K562 (cell line): ENCODE results near the gene ZBTB32. TPM values are rescaled to one million over a fixed set of nuclear protein-coding genes. Genes with fewer than 3 reads are reported as not detected.
A peak's percentile ranks its signal among the peaks of the same experiment; 100 is the strongest.

Experiments used
- ATAC-seq: fragments of 200-7000 bp; cut with Tn5 transposase; 3 replicates; pipeline ENCODE4 v1.9.1; 2020; ENCODE audit warnings: moderate library complexity
- BruUV-seq: library from RNA; stranded (reverse); fragments of 400-500 nt; replicated peaks from 2 replicates; lab custom pipeline; 2021; lab: Mats Ljungman, UMichigan
- CTCF ChIA-PET: fragments of 300-600 bp; formaldehyde crosslinking; extraction: SDS; loops from one replicate; lab custom pipeline; 2021; ENCODE audit warnings: low intra/inter-chr PET ratio; lab: Yijun Ruan, JAX
- POLR2A ChIA-PET: fragments of 300-600, 350-650 bp; sonication (Branson Sonifier 250); formaldehyde crosslinking; extraction: SDS; loops from one replicate; lab custom pipeline; 2021; ENCODE audit warnings: antibody characterized with exemption, inconsistent platforms; lab: Yijun Ruan, JAX
- DNase-seq, 4 experiments: peaks; one replicate each; pipeline versions ENCODE4 v3.0.0 to v3.0.0-alpha.2; 2011 to 2018; ENCODE audit warnings: low spot score in 3 of 4, mixed read lengths in 3 of 4; ENCODE audit errors: extremely low read depth in 1 of 4
- FAIRE-seq: peaks from 2 replicates; lab custom pipeline; 2011; peaks lifted over from hg19 to GRCh38; lab: Jason Lieb, UNC
- H2AFZ ChIP-seq: 2 replicates; pipeline ENCODE4 v1.6.0; 2011; ENCODE audit warnings: low read depth, low read length, control low read depth, inconsistent platforms
- H3K27ac ChIP-seq: fragments of 200-600 bp; 3 replicates; pipeline ENCODE4 v1.8.0; 2011; ENCODE audit warnings: low read depth, mild to moderate bottlenecking, control low read depth, inconsistent platforms, low read length, moderate library complexity, mixed read lengths; ENCODE audit errors: extremely low read depth
- H3K27me3 ChIP-seq, 2 experiments: fragments of 300-600 bp in 1 of 2; 2 replicates in 1 of 2; 3 replicates in 1 of 2; pipeline versions ENCODE4 v1.6.0 to v1.8.0; 2011; ENCODE audit warnings: inconsistent platforms in 2 of 2, low read length in 2 of 2, mild to moderate bottlenecking in 1 of 2, mixed read lengths in 1 of 2, moderate library complexity in 1 of 2; ENCODE audit not compliant: control insufficient read depth in 2 of 2, insufficient read depth in 2 of 2
- H3K36me3 ChIP-seq: fragments of 300-600 bp; 3 replicates; pipeline ENCODE4 v1.8.0; 2011; ENCODE audit warnings: mild to moderate bottlenecking, low read length, inconsistent platforms; ENCODE audit not compliant: control insufficient read depth, insufficient read depth
- H3K4me1 ChIP-seq, 2 experiments: fragments of 200-600 bp in 1 of 2; replicated peaks in 1 of 2; 2 replicates in 1 of 2; 3 replicates in 1 of 2; pipeline versions ENCODE4 v1.5.1 to v1.8.0; 2011; ENCODE audit warnings: inconsistent platforms in 2 of 2, low read length in 2 of 2, mild to moderate bottlenecking in 1 of 2, mixed read lengths in 1 of 2, moderate library complexity in 1 of 2; ENCODE audit not compliant: control insufficient read depth in 2 of 2, insufficient read depth in 2 of 2
- H3K4me2 ChIP-seq: 2 replicates; pipeline ENCODE4 v1.6.1; 2011; ENCODE audit warnings: low read length, control low read depth, inconsistent platforms, mixed read lengths; ENCODE audit not compliant: insufficient read depth
- H3K4me3 ChIP-seq: fragments of 200-600 bp; sonication (generic), shearing (Covaris generic); 2 replicates; pipeline ENCODE4 v1.5.1; 2016; ENCODE audit warnings: control low read depth, inconsistent platforms
- H3K79me2 ChIP-seq: fragments of 200-600 bp; 3 replicates; pipeline ENCODE4 v1.8.0; 2011; ENCODE audit warnings: low read length, inconsistent platforms; ENCODE audit not compliant: control insufficient read depth, insufficient read depth
- H3K9ac ChIP-seq, 2 experiments: 2 replicates each; pipeline versions ENCODE4 v1.6.0 to v1.6.1; 2011; ENCODE audit warnings: low read depth in 2 of 2, low read length in 2 of 2, control low read depth in 1 of 2, inconsistent platforms in 1 of 2, mild to moderate bottlenecking in 1 of 2, mixed read lengths in 1 of 2; ENCODE audit not compliant: insufficient read depth in 1 of 2
- H3K9me1 ChIP-seq: one replicate; pipeline ENCODE4 v1.6.0; 2011; ENCODE audit warnings: inconsistent platforms, mild to moderate bottlenecking, low read length, moderate library complexity; ENCODE audit not compliant: control insufficient read depth, insufficient read depth
- H3K9me3 ChIP-seq: replicated peaks from 2 replicates; pipeline ENCODE4 v1.5.1; 2011; ENCODE audit warnings: low read depth, low read length, inconsistent platforms; ENCODE audit not compliant: control insufficient read depth, insufficient read depth
- H4K20me1 ChIP-seq: replicated peaks from 2 replicates; pipeline ENCODE4 v1.6.1; 2011; ENCODE audit warnings: low read length, inconsistent platforms, mixed read lengths; ENCODE audit not compliant: control insufficient read depth, insufficient read depth
- CREB1 ChIP-seq, 2 experiments: sonication (generic) in 1 of 2; formaldehyde crosslinking in 1 of 2; IDR thresholded peaks; 2 replicates each; pipeline versions ENCODE4 v1.6.1 to v1.8.0; 2012 to 2022; ENCODE audit warnings: inconsistent platforms in 1 of 2, mild to moderate bottlenecking in 1 of 2, missing genetic modification reagents in 1 of 2, moderate library complexity in 1 of 2
- CTBP1 ChIP-seq: fragments of 450-650 bp; IDR thresholded peaks from 2 replicates; pipeline ENCODE4 v1.6.1; 2016; ENCODE audit warnings: borderline replicate concordance
- FOXK2 ChIP-seq, 2 experiments: fragments of 450-650 bp; IDR thresholded peaks in 1 of 2; conservative IDR thresholded peaks in 1 of 2; 2 replicates each; pipeline ENCODE4 v1.6.1; 2016; ENCODE audit warnings: low read depth in 2 of 2, mild to moderate bottlenecking in 1 of 2
- GABPA ChIP-seq: fragments of 200-800 bp; sonication (Bioruptor generic); conservative IDR thresholded peaks from 2 replicates; pipeline ENCODE4 v1.6.1; 2016; ENCODE audit warnings: low read depth, missing genetic modification characterization, missing compliant biosample characterization
- GTF2E2 ChIP-seq: fragments of 200-800 bp; sonication (Bioruptor generic); IDR thresholded peaks from 2 replicates; pipeline ENCODE4 v1.6.1; 2016; ENCODE audit warnings: missing genetic modification characterization, missing compliant biosample characterization
- HNRNPK ChIP-seq: fragments of 200-400 bp; formaldehyde crosslinking; IDR thresholded peaks from one replicate; pipeline ENCODE4 v1.6.1; 2018; ENCODE audit warnings: mild to moderate bottlenecking, low read depth, low read length; ENCODE audit not compliant: poor library complexity, severe bottlenecking
- MXI1 ChIP-seq: IDR thresholded peaks from 2 replicates; pipeline ENCODE4 v1.6.1; 2011; ENCODE audit warnings: low read depth, mild to moderate bottlenecking, improper control_type of control experiment, low read length
- NFRKB ChIP-seq: fragments of 450-650 bp; IDR thresholded peaks from 2 replicates; pipeline ENCODE4 v1.6.1; 2016; ENCODE audit warnings: low read depth
- NR4A1 ChIP-seq, 2 experiments: fragments of 250-450 bp in 1 of 2; fragments of 450-650 bp in 1 of 2; sonication (Bioruptor Pico) in 1 of 2; IDR thresholded peaks; 2 replicates each; pipeline versions ENCODE4 v1.4.0 to v1.6.1; 2016 to 2020; ENCODE audit warnings: mild to moderate bottlenecking in 2 of 2, missing compliant biosample characterization in 1 of 2, missing genetic modification characterization in 1 of 2, moderate library complexity in 1 of 2
- PCBP1 ChIP-seq: fragments of 200-400 bp; formaldehyde crosslinking; IDR thresholded peaks from 2 replicates; pipeline ENCODE4 v1.6.1; 2018; ENCODE audit warnings: mild to moderate bottlenecking, low read depth, low read length; ENCODE audit not compliant: poor library complexity, severe bottlenecking
- RNF2 ChIP-seq: sonication (generic); IDR thresholded peaks from 2 replicates; pipeline ENCODE4 v1.6.1; 2016
- SIN3A ChIP-seq, 2 experiments: fragments of 150-350 bp in 1 of 2; IDR thresholded peaks; 2 replicates each; pipeline ENCODE4 v1.6.1; 2011 to 2016; ENCODE audit warnings: borderline replicate concordance in 2 of 2, low read depth in 2 of 2, low read length in 2 of 2, mild to moderate bottlenecking in 2 of 2, moderate library complexity in 2 of 2; ENCODE audit not compliant: control insufficient read depth in 1 of 2
- SIX5 ChIP-seq, 2 experiments: IDR thresholded peaks; 2 replicates each; pipeline ENCODE4 v1.6.1; 2011; ENCODE audit warnings: low read length in 2 of 2, borderline replicate concordance in 1 of 2, low read depth in 1 of 2, mild to moderate bottlenecking in 1 of 2, moderate library complexity in 1 of 2; ENCODE audit not compliant: insufficient read depth in 1 of 2
- SUPT5H ChIP-seq: fragments of 450-650 bp; IDR thresholded peaks from 2 replicates; pipeline ENCODE4 v1.6.1; 2016
- TCF7 ChIP-seq: sonication (generic); IDR thresholded peaks from 2 replicates; pipeline ENCODE4 v1.6.1; 2016; ENCODE audit warnings: antibody characterized with exemption, borderline replicate concordance
- YY1 ChIP-seq, 3 experiments: IDR thresholded peaks; 2 replicates each; pipeline ENCODE4 v1.6.1; 2011; ENCODE audit warnings: low read length in 2 of 3, mild to moderate bottlenecking in 2 of 3, moderate library complexity in 2 of 3, borderline replicate concordance in 1 of 3, control low read depth in 1 of 3, low read depth in 1 of 3; ENCODE audit not compliant: insufficient read depth in 3 of 3, insufficient replicate concordance in 2 of 3, control insufficient read depth in 1 of 3, insufficient read length in 1 of 3; ENCODE audit errors: extremely low read depth in 1 of 3
- ZNF766 ChIP-seq: fragments of 200-800 bp; sonication (Bioruptor generic); conservative IDR thresholded peaks from 2 replicates; pipeline ENCODE4 v1.6.1; 2016; ENCODE audit warnings: missing genetic modification characterization, missing compliant biosample characterization
- WGBS: fragments of 100-300 bp; shearing (Covaris generic); methylation state at CpG from one replicate; pipeline ENCODE4 v1.1.6; 2016; ENCODE audit warnings: low coverage, mixed read lengths; ENCODE audit not compliant: insufficient coverage; ENCODE audit errors: missing lambda C conversion rate; 5-methylcytosine and 5-hydroxymethylcytosine counted together
- in situ Hi-C: fragments of 300-500 bp; cut with MboI; formaldehyde crosslinking; loops from 4 replicates; pipeline ENCODE4 v1.15.0; 2018; ENCODE audit warnings: inconsistent platforms, mixed read lengths
- intact Hi-C: fragments of 100-400 bp; cut with micrococcal nuclease; formaldehyde crosslinking; loops from 2 replicates; pipeline ENCODE4 v1.14.2; 2022
- polyA plus RNA-seq, 8 experiments: library from polyadenylated mRNA; depleted of rRNA in 4 of 8; stranded (reverse) in 5 of 8; unstranded in 3 of 8; fragments of >200 nt; fragmentation: Nextera tagmentation in 2 of 8; fragmentation: Illumina TruSeq in 1 of 8; extraction: Ambion mirVana in 2 of 8; extraction: Trizol in 1 of 8; gene quantifications; 2 replicates each; pipeline versions ENCODE4 v1.2.1 to v1.2.3, GENCODE V29; 2011 to 2014; ENCODE audit warnings: inconsistent platforms in 1 of 8, missing spikeins in 1 of 8
- total RNA-seq, 7 experiments: library from RNA; depleted of rRNA in 6 of 7; stranded (reverse); fragments of >200 nt in 6 of 7; fragmentation: Illumina TruSeq in 2 of 7; extraction: Trizol in 2 of 7; gene quantifications; 2 replicates each; pipeline versions ENCODE4 v1.2.1 to v1.2.3, GENCODE V29; 2011 to 2021; ENCODE audit warnings: low replicate concordance in 1 of 7
- TF ChIP-seq, protein P1 (sequence below): fragments of 450-650 bp; IDR thresholded peaks from 2 replicates; pipeline ENCODE4 v1.6.1; 2016; ENCODE audit warnings: low read depth, mild to moderate bottlenecking, moderate library complexity

The ZBTB32 gene
- total and polyA plus RNA-seq, 9 of the 15 experiments (the other 6 are each of a cell fraction or from before 2014, with no cell fraction given), result 0.20 TPM; not detected in 8

DNA sequence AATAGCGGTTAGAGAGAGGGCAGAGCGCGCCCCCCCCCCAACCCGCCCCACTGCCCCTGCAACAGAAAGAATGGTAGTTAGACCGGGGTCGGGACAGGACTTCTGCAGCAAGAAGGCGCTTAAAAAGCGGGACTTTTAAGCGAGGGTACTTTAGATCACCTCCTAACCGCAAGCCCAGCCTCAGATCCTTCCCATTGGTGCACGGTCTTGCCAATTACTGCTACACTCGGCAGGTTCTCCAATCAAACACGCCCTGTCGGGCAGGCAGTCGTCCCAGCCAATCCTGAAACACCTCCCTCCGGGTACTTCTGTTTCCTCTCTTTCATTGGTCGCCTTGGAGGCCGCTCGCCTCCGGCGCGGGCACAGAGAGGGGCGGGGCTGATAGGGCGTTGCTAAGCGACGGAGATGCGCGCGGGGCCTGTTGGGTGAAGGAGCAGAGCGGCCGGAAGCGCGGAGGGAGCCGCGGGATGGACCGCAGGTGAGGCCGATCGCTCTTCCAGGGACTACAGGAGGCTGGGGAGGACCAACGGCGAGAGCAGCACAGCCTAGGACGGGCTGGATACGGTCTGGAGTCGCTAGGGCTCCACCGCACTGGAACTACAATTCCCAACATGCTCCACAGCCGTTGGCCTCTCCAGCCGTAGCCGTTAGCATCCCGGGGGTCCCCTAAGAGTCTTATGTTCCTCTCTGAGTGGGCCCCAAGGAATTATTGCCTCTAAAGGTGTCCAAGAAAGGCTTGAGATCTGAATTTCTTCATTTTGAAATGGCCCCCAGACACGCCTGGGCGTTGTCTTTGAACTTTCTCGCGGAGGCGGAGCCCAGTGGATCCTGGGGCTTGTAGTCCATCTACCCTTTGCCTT lies 53.6 kb downstream of the ZBTB32 start, which contains the start of gene PROSER3:
Gene PROSER3 (plus strand): TSS at position 428 of the 860 bp plus-strand sequence. CDS start 40 bp downstream, at position 468.
- in situ Hi-C loops (no loop called here), intact Hi-C loops (no loop called here)
- FAIRE-seq (peak; percentile 100), DNase-seq (peak; percentile 96 to 99 (median 98)), ATAC-seq (peak; percentile 98)
- peak within 1 kb of the TSS; percentile 93 to 97 for H3K9ac ChIP-seq
- peak within 1 kb of the TSS; percentile 80 for H3K4me3 ChIP-seq
- H3K27ac ChIP-seq, result peak within 1 kb of the TSS; percentile 96
- POLR2A ChIA-PET, result interaction anchor here (0.6 to 2.2 kb wide), 5 partner anchors 10 to 435 kb away, joined by 3 to 12 read pairs (median 3); partner anchors contain the start of genes LIN37, PSENEN and U2AF1L4
- BruUV-seq, result TSS peak; percentile 78
- WGBS, result 2% methylated on average over 49 of the region's 53 CpGs
- peak within 1 kb of the TSS; percentile 85 for H3K4me2 ChIP-seq
- H3K9me3 ChIP-seq, result no peaks in the 10 kb centered on the region; the same call in 1 of the 2 replicates
- H4K20me1 ChIP-seq, result no peaks in the 10 kb centered on the region; the same call in 1 of the 2 replicates
- H2AFZ ChIP-seq, result peak within 1 kb of the TSS; percentile 90
- peaks cover 36% of the 10 kb centered on the region; the same call in 2 of the 3 replicates for H3K36me3 ChIP-seq
- no peaks in the 10 kb centered on the region for H3K9me1 ChIP-seq
- peaks cover 17% of the 10 kb centered on the region for H3K79me2 ChIP-seq
- CTCF ChIA-PET, result no interaction called here
- no peaks in the 10 kb centered on the region for H3K27me3 ChIP-seq
- peaks cover 13 to 37% of the 10 kb centered on the region in 2 experiments for H3K4me1 ChIP-seq
- TF ChIP-seq CREB1 (IDR thresholded peaks at IDR 0.05), result 0 out of 2 replicates have a peak, but pooled peaks have one; percentile 3
- peak; percentile 59 for TF ChIP-seq CREB1 (CRISPR knock-in tag; IDR thresholded peaks at IDR 0.05)
- TF ChIP-seq GTF2E2, result peak; percentile 91
- no peak for TF ChIP-seq HNRNPK
- TF ChIP-seq GABPA (tag), result peak; percentile 88
- TF ChIP-seq SIX5 (IDR thresholded peaks at IDR 0.05; ENCODE audit: borderline replicate concordance in 1 of 2, insufficient read depth in 1 of 2, low read depth in 1 of 2, low read length in 2 of 2), result peak; percentile 58 to 66; a peak in 3 of 4 replicates
- peak in 2 of 3 experiments; percentile 62 to 89 for TF ChIP-seq YY1 (IDR thresholded peaks at IDR 0.05; ENCODE audit: borderline replicate concordance in 1 of 3, control insufficient read depth in 1 of 3, extremely low read depth in 1 of 3, insufficient read depth in 3 of 3, insufficient read length in 1 of 3, insufficient replicate concordance in 2 of 3, low read depth in 1 of 3, low read length in 2 of 3)
- 0 out of 4 replicates have a peak, but pooled peaks of 1 of the 2 experiments have one; percentile 38 for TF ChIP-seq FOXK2 (conservative IDR thresholded peaks at IDR 0.05 in 1 of 2, IDR thresholded peaks at IDR 0.05 in 1 of 2; ENCODE audit: low read depth in 2 of 2)
- peak; percentile 33 for TF ChIP-seq PCBP1
- peak; percentile 82 for TF ChIP-seq SUPT5H
- TF ChIP-seq, protein P1, sequence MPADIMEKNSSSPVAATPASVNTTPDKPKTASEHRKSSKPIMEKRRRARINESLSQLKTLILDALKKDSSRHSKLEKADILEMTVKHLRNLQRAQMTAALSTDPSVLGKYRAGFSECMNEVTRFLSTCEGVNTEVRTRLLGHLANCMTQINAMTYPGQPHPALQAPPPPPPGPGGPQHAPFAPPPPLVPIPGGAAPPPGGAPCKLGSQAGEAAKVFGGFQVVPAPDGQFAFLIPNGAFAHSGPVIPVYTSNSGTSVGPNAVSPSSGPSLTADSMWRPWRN, result peak; percentile 23; the same call in 1 of the 2 replicates
- 0 out of 2 replicates have a peak, but pooled peaks have one; percentile 26 for TF ChIP-seq RNF2
- TF ChIP-seq SIN3A (IDR thresholded peaks at IDR 0.05; ENCODE audit: borderline replicate concordance in 2 of 2, control insufficient read depth in 1 of 2, low read depth in 2 of 2, low read length in 2 of 2), result peak; percentile 19 to 92; a peak in 2 of 4 replicates
- TF ChIP-seq MXI1, result peak; percentile 78
- TF ChIP-seq TCF7, result 0 out of 2 replicates have a peak, but pooled peaks have one; percentile 56
- TF ChIP-seq CTBP1, result peak; percentile 80; the same call in 1 of the 2 replicates
- no peak for TF ChIP-seq NR4A1 (CRISPR knock-in tag; IDR thresholded peaks at IDR 0.05)
- 0 out of 2 replicates have a peak, but pooled peaks have one; percentile 42 for TF ChIP-seq NR4A1 (tag; IDR thresholded peaks at IDR 0.05)
- peak; percentile 87 for TF ChIP-seq ZNF766 (CRISPR knock-in tag)
- TF ChIP-seq NFRKB, result peak; percentile 16; the same call in 1 of the 2 replicates
